Endothelial cell of umbilical vein (primary cell): ENCODE results near the gene SLC22A23. TPM values are rescaled to one million over a fixed set of nuclear protein-coding genes. Genes with fewer than 3 reads are reported as not detected.

Source experiments
- BruUV-seq: library from RNA; stranded (reverse); fragments of 400-500 nt; replicated peaks from 2 replicates; lab custom pipeline; 2021; lab: Mats Ljungman, UMichigan
- CTCF ChIA-PET: fragments of 300-600, 350-600 bp; sonication (Branson Sonifier 250); formaldehyde crosslinking; loops from one replicate; lab custom pipeline; 2021; ENCODE audit warnings: antibody characterized with exemption, inconsistent platforms; lab: Charles Lee
- POLR2A ChIA-PET: fragments of 300-600, 350-600 bp; sonication (Branson Sonifier 250); formaldehyde crosslinking; loops from one replicate; lab custom pipeline; 2021; ENCODE audit warnings: antibody characterized with exemption, inconsistent platforms; lab: Charles Lee
- DNase-seq: peaks from one replicate; pipeline ENCODE4 v3.0.0-alpha.2; 2011; ENCODE audit warnings: low read depth, low spot score
- FAIRE-seq: peaks from 2 replicates; lab custom pipeline; 2011; peaks lifted over from hg19 to GRCh38; lab: Jason Lieb, UNC
- H2AFZ ChIP-seq: 2 replicates; pipeline ENCODE4 v1.6.0; 2012; ENCODE audit warnings: low read depth, low read length, control low read depth, inconsistent platforms
- H3K27ac ChIP-seq: 2 replicates; pipeline ENCODE4 v1.5.1; 2011; ENCODE audit warnings: low read depth, mild to moderate bottlenecking, control low read depth, low read length, moderate library complexity; ENCODE audit not compliant: insufficient read depth
- H3K27me3 ChIP-seq, 2 experiments: 2 replicates each; pipeline versions ENCODE4 v1.6.0 to v1.6.1; 2011; ENCODE audit warnings: low read length in 2 of 2, mixed read lengths in 1 of 2; ENCODE audit not compliant: control insufficient read depth in 2 of 2, insufficient read depth in 2 of 2
- H3K36me3 ChIP-seq, 2 experiments: 2 replicates in 1 of 2; 3 replicates in 1 of 2; pipeline ENCODE4 v1.5.1; 2011; ENCODE audit warnings: low read length in 2 of 2, mild to moderate bottlenecking in 1 of 2, moderate library complexity in 1 of 2; ENCODE audit not compliant: control insufficient read depth in 2 of 2, insufficient read depth in 2 of 2; ENCODE audit errors: extremely low read depth in 1 of 2
- H3K4me1 ChIP-seq: 3 replicates; pipeline ENCODE4 v1.5.1; 2011; ENCODE audit warnings: mild to moderate bottlenecking, low read length; ENCODE audit not compliant: control insufficient read depth, insufficient read depth; ENCODE audit errors: extremely low read depth
- H3K4me2 ChIP-seq: 2 replicates; pipeline ENCODE4 v1.6.1; 2011; ENCODE audit warnings: low read length, control low read depth, mixed read lengths; ENCODE audit not compliant: insufficient read depth
- H3K4me3 ChIP-seq, 3 experiments: fragments of 200-600 bp in 1 of 3; sonication (generic), shearing (Covaris generic) in 1 of 3; replicated peaks in 1 of 3; 2 replicates each; pipeline ENCODE4 v1.5.1; 2011 to 2016; ENCODE audit warnings: control low read depth in 3 of 3, low read length in 3 of 3, mild to moderate bottlenecking in 2 of 3, inconsistent platforms in 1 of 3, low read depth in 1 of 3, moderate library complexity in 1 of 3; ENCODE audit not compliant: insufficient read depth in 1 of 3
- H3K79me2 ChIP-seq: 2 replicates; pipeline ENCODE4 v1.6.0; 2012; ENCODE audit warnings: low read length, inconsistent platforms; ENCODE audit not compliant: control insufficient read depth, insufficient read depth
- H3K9ac ChIP-seq: replicated peaks from 2 replicates; pipeline ENCODE3; 2011; ENCODE audit warnings: low read length, control low read depth; ENCODE audit not compliant: insufficient read depth; ENCODE audit errors: extremely low read depth
- H3K9me1 ChIP-seq: replicated peaks from 3 replicates; pipeline ENCODE4 v1.6.0; 2011; ENCODE audit warnings: mild to moderate bottlenecking, low read length; ENCODE audit not compliant: control insufficient read depth, insufficient read depth; ENCODE audit errors: extremely low read depth
- H3K9me3 ChIP-seq: replicated peaks from 2 replicates; pipeline ENCODE4 v1.5.1; 2012; ENCODE audit warnings: low read length, inconsistent platforms; ENCODE audit not compliant: control insufficient read depth, insufficient read depth
- H4K20me1 ChIP-seq: replicated peaks from 2 replicates; pipeline ENCODE3; 2011; ENCODE audit warnings: mild to moderate bottlenecking, low read length; ENCODE audit not compliant: control insufficient read depth, insufficient read depth; ENCODE audit errors: extremely low read depth
- CTCF ChIP-seq, 2 donors: IDR thresholded peaks; 1 replicate in 1 of 2; 2 replicates in 1 of 2; pipeline ENCODE4 v1.5.1; 2011; ENCODE audit warnings: low read length in 2 of 2, mild to moderate bottlenecking in 2 of 2, moderate library complexity in 2 of 2, control low read depth in 1 of 2, inconsistent platforms in 1 of 2, low read depth in 1 of 2; ENCODE audit not compliant: insufficient read depth in 1 of 2; ENCODE audit errors: extremely low read depth in 1 of 2
- EZH2 ChIP-seq: IDR thresholded peaks from 2 replicates; pipeline ENCODE4 v1.6.1; 2012; ENCODE audit warnings: borderline replicate concordance, low read depth, mild to moderate bottlenecking, moderate library complexity, low read length, inconsistent platforms; ENCODE audit not compliant: severe bottlenecking
- FOS ChIP-seq: IDR thresholded peaks from 2 replicates; pipeline ENCODE4 v1.6.1; 2011; ENCODE audit warnings: mild to moderate bottlenecking, low read length, moderate library complexity, borderline replicate concordance; ENCODE audit not compliant: insufficient read depth
- GATA2 ChIP-seq: IDR thresholded peaks from 2 replicates; pipeline ENCODE4 v1.7.0; 2011; ENCODE audit warnings: low read depth, mild to moderate bottlenecking, moderate library complexity, mixed read lengths, low read length; ENCODE audit not compliant: insufficient read length, insufficient read depth
- JUN ChIP-seq: IDR thresholded peaks from 2 replicates; pipeline ENCODE4 v1.6.1; 2011; ENCODE audit warnings: borderline replicate concordance, low read depth; ENCODE audit not compliant: insufficient read length, insufficient read depth
- MAX ChIP-seq: IDR thresholded peaks from 2 replicates; pipeline ENCODE4 v1.6.1; 2011; ENCODE audit not compliant: insufficient read depth, insufficient read length
- MYC ChIP-seq: IDR thresholded peaks from one replicate; pipeline ENCODE4 v1.6.1; 2011; ENCODE audit warnings: mild to moderate bottlenecking, low read depth, low read length
- POLR2A ChIP-seq: IDR thresholded peaks from 2 replicates; pipeline ENCODE4 v1.6.1; 2012; ENCODE audit warnings: low read depth, mild to moderate bottlenecking, control low read depth, low read length
- POLR2AphosphoS5 ChIP-seq: IDR thresholded peaks from 2 replicates; pipeline ENCODE4 v1.6.1; 2012; ENCODE audit warnings: low read depth, mild to moderate bottlenecking, control low read depth, low read length, moderate library complexity; ENCODE audit not compliant: insufficient read depth
- dilution Hi-C: fragments of 300-500 bp; cut with MboI; formaldehyde crosslinking; loops from one replicate; pipeline ENCODE4 v1.15.0; 2019; ENCODE audit warnings: low sequenced_read_pairs; ENCODE audit not compliant: extremely low pct_ligation_motif_present
- intact Hi-C: fragments of 100-400 bp; cut with micrococcal nuclease; formaldehyde crosslinking; loops from one replicate; pipeline ENCODE4 v1.10.0; 2022
- polyA plus RNA-seq, 4 experiments: library from polyadenylated mRNA; depleted of rRNA in 3 of 4; stranded (reverse) in 3 of 4; unstranded in 1 of 4; fragments of >200 nt; gene quantifications; 2 replicates each; pipeline versions ENCODE4 v1.2.1 to v1.2.3, GENCODE V29; 2011 to 2012; ENCODE audit warnings: missing spikeins in 1 of 4
- total RNA-seq: library from RNA; stranded (reverse); gene quantifications from 2 replicates; pipeline ENCODE4 v1.2.3, GENCODE V29; 2021

Gene SLC22A23
- total and polyA plus RNA-seq, 2 donors (not counting 3 experiments of a cell fraction or from before 2014, with no cell fraction given), result 4.2 to 14.3 TPM

- Histone ChIP-seq H3K9me1 (no peaks in the 10 kb centered on the region), H3K4me2 (no peak overlapping the region), H3K36me3 (peaks cover 0 to 1% of the 10 kb centered on the region in 2 experiments), H3K9me3 (no peaks in the 10 kb centered on the region), H3K4me3 (no peak overlapping the region), H3K27me3 (no peaks in the 10 kb centered on the region), H2AFZ (no peak overlapping the region), H3K4me1 (no peaks in the 10 kb centered on the region), H3K79me2 (no peaks in the 10 kb centered on the region), H3K27ac (no peak overlapping the region), H4K20me1 (no peaks in the 10 kb centered on the region), H3K9ac (no peak overlapping the region)
- BruUV-seq, result no TSS peak
- DNase-seq (no peak), FAIRE-seq (no peak)
- TF ChIP-seq POLR2AphosphoS5, result no peak
- TF ChIP-seq MAX, result no peak
- no peak for TF ChIP-seq MYC
- TF ChIP-seq JUN, result no peak
- no peak for TF ChIP-seq POLR2A
- no peak for TF ChIP-seq FOS
- no peak for TF ChIP-seq EZH2
- TF ChIP-seq GATA2, result no peak
- no peak for TF ChIP-seq CTCF (IDR thresholded peaks at IDR 0.05; ENCODE audit: extremely low read depth in 1 of 2, insufficient read depth in 1 of 2, low read depth in 1 of 2, low read length in 2 of 2)
- POLR2A ChIA-PET, result no interaction called here
- CTCF ChIA-PET, result interaction anchor here (1.6 to 1.8 kb wide), 2 partner anchors 13 to 33 kb away, joined by 4 read pairs; no protein-coding TSS in a partner anchor
- intact Hi-C loops, result no loop called here
- dilution Hi-C loops, result no loop called here
Measured at GRCh38 chr6:3304500-3305215, 152.2 kb downstream of the SLC22A23 start.
